ENCODE data around the gene TUBGCP3.

TUBGCP3 gene

DNA sequence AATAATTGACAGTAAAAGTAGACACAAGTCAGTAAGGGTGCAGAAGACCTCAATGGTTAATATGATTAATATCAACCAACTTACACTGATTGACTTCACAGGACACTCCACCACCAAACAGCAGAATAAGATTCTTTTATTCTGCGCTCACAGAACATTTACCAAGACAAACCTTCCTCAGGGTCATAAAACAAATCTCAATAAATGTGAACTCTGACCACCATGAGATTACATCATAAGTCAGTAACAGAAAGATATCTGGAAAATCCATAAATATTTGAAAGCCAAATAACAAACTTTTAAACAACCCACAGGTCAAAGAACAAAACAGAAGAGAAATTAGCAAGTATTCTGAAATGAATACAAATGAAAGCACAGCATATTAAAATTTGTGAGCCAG, 112.1 kb downstream of the TUBGCP3 start:
- DNase-seq: no peak

DNA sequence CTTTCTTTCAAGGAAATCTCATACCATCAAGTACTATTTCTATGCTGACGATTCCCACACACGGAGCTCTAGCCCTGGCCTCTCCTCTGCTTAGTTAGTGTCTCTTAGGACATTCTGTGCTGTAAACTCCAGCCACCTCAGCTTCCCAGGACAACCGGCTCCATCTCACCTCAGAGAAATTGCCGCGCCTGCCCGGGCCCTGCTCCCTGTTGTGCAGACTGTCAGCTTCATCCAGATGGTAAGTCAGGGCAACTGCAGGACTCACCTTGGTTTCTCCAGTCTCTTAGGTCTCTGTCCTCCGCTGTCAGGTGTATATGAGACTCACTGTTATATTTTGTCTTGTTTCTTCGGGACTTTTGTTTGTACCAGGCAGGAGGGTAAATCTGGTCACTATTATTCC, 113.1 kb downstream of the TUBGCP3 start:
- DNase-seq: no peak

DNA sequence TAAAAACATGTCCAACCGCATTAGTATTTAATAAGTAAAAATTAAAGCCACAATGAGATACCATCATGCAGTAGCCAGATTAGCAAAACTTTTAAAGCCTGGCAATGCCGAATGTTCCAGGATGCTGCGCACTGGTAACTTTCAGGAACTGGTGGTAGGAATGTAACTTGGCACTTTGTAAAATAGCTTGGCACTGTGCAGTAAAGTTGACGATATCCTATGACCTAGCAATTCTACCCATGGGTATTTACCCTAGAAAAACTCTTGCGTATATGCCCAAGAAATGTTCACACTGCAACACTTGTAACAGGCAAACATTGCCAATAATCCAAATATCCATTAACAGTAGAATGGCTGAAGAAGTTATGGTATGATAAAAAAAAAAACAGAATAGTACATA, 114.1 kb downstream of the TUBGCP3 start:
- no peak for DNase-seq

DNA sequence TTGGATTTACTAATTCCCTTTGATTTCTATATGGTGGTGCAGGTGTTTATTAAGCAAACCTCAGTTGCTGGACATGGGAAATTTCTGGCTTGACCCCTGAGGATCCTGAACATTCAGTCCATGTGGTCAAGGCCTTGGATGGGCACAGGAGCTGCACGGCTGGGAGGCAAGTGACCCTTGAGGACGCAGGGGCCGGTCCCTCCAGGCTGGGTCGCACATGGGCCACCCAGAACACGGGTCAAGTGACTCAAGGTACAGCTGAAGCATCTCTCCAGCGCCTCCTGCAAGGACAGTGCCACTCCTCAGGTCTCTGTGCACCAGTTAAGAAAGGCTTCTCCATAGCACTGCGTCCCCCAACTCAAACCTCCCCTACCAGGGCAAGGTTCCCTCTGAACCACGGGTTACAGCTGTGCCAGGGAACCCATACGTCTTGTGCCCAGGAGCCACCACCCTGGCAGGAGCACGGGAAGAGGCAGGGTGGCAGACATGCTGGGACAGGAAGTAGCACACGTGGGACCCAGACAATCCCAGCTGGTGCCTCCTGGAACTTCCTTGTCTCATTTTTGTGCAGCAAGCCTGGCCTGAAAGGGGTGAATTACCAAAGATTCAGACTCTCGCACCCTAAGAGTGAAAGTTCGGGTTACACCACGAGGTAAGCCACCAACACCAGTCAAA, 118.7 kb downstream of the TUBGCP3 start:
- DNase-seq: no peak

DNA sequence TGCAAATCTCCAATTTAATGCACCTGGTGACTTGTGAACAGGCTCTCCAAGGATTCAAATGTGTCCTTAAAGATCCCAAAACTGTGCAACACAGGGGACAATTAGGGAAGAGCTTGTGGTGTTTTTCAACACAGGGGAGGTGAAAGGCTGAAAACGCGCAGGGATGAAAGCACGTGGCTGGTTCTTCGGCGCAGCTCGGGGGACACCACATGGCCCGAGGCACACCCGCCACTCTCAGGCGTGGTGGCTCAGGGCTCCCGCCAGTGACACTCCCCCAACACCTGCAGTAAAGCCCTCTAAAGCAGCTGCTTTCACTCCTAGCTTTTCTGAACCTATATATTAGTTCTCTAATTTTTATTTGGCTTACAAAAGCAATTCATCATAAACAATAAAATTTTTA, 119.9 kb downstream of the TUBGCP3 start:
- no peak for DNase-seq

DNA sequence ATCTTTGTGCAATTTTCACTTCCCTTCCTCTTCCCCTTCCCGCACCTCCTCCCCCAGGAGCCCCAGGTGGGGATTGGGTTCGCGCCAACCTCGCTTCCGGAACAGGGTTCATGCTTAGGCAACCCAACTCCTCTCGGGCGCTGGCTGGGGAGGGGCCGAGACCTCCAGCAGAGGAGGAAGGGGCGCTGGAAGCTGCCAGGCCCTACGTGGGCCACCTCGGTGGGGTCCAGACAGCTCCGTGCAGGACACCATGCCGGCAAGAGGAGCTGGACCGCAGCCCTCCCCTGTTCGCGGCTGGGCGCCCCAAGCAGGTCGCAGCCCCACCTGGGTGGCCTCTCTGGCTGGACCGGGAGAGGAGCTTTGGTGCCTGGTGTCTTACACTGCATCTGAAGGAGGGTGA, 120.7 kb downstream of the TUBGCP3 start:
- DNase-seq: no peak

DNA sequence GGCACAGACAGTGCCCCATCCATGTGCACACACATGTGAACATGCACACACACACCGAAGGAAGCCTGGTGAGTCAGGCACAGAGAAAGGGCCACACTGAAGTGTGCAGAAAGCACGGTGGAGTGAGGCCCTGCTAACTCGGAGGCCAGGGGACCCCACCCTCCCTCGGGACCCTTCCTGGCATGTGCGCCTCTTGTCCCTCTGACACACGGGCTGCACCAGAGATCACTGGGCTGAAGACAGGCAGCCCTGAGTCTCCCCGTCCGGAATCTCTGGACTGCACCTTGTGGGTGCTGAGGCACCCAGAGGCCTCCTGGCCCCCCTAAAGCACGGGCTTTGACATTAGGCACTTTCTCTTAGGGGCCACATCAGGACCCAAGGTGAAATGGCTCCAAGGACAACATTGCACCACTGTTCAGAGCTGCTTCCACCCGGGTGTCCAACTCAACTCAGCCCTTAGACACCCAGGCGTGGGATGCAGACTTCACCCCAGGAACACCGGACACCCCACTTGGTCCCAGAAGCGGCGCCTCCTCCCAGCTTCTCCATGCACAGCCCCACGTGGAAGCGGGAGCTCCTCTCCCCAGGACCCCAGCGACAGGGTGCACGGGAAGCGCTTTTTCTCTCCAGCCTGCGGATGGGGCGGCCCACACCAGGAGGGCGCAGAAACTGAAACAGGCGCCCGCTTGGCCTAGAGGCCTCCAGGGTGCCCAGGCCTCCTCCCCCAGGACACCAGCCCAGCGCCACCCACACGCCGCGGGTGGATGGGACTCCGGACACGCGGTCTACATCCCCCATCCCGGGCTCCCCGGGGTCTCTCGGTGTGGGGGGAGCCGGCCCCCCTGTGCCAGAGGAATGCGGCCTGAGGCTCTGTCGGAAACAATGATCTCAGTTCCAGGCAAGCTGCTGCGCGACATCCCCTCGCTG, 121.6 kb downstream of the TUBGCP3 start:
- no peak for DNase-seq

DNA sequence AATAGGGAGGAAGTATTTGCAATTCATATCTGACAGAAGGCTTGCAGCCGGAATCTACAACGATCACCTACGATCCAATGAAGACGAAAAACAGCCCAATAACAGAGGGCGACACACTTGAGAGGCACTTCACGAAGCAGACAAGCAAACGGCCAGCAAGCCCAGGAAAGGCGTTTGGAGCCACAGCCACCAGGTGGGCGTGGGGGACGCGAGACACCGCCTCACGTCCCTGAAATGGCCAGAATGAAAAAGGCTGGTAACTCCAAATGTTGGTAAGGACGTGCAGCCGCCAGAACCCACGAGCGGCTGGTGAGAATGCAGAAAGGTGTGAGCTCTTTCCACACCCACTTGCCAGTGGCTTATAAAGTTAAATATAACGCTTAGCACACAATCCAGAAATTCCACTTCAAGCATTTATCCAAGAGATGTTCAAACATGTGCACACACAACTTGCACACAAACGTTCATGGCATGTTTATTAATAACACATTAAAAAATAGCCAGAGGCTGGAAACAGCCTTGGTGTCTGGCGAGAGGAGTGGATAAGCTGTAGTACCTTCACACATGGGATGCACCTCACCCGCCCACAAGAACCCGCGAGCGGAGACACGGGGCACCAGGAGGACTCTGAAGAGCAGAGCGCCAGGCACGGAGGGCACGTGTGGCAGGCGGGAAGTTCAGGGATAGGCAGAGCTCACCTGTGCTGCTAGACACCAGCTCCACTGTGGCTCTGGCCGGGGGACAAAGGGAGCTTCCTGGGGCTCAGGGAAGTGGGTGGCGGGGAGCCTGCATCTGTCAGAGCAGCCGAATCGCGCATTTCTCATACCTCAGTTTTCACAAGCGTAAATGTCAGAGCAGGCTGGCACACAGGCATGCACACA, 122.5 kb downstream of the TUBGCP3 start:
- DNase-seq: no peak

DNA sequence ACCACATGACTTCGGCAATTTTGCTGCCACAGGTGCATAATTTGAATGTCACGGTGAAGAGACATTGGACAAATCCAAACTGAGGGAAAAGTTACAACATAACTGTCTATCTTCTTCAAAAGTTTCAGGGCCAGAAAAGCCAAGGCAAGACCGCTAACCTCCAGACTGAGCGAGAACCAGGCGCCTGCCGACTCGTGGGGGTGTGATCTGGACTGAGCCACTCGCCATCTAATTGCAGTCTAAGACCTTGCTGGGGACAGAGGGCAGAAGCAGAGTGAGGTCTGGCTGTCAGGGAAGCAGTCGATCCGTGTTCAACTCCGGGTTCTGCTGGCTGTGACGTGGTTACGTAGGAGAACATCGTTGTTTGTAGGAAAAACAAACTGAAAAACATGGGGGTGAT, 123.2 kb downstream of the TUBGCP3 start:
- no peak for DNase-seq

DNA sequence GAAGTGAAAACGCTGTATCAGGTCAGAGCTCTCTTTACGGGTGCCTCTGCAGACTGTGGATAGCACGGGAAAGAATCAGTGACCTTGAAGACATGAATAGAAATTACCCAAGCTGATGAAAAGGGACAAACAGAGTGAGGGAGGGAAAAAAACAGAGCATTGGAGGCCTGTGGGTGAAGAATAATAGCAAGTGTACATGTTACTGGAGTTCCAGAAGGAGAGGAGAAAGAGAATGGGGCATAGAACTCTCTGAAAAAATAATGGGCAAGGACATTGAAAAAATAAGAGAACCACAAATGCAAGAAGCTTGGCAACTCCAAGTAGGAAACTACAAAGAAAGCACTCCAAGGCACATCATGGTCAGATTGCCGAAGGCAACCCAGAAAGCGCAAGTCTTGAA, 125.5 kb downstream of the TUBGCP3 start:
- DNase-seq: no peak

DNA sequence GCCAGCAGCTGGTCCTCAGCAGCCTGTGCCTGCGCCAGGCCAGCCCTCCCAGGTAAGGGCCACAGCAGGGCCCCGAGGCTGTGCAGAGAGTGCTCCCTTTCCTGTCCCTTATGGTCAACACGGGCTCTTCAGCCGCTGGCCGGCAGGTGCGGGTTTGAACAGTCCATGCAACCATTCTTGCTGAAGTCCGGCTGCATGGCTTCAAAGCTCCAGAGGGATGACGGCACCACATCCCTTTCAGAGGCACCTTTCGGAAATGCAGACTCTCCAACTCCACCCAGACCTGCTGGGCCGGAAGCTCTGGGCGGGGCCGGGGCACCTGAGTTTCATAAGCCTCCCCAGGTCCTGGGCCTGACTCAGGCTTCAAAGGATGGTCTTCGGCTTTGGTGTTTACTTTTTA, 130.5 kb downstream of the TUBGCP3 start:
- no peak for DNase-seq

DNA sequence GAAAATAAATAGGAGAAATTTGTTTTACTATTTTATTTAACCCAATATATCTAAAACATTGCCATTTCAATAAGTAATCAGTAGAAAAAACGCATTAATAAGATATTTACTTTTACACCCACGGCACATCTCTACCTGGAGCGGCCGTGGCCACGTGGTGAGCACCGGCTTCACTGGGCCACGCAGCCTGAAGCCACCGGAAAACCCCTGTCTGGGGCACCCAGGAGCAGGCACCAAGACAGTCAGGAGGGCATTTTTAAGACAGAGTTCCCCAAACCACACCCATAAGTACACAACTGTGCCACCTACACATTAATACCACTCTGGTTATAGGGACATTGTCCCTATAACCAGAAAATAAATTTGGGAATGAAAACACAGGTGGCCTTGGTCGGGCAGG, 130.9 kb downstream of the TUBGCP3 start:
- no peak for DNase-seq

DNA sequence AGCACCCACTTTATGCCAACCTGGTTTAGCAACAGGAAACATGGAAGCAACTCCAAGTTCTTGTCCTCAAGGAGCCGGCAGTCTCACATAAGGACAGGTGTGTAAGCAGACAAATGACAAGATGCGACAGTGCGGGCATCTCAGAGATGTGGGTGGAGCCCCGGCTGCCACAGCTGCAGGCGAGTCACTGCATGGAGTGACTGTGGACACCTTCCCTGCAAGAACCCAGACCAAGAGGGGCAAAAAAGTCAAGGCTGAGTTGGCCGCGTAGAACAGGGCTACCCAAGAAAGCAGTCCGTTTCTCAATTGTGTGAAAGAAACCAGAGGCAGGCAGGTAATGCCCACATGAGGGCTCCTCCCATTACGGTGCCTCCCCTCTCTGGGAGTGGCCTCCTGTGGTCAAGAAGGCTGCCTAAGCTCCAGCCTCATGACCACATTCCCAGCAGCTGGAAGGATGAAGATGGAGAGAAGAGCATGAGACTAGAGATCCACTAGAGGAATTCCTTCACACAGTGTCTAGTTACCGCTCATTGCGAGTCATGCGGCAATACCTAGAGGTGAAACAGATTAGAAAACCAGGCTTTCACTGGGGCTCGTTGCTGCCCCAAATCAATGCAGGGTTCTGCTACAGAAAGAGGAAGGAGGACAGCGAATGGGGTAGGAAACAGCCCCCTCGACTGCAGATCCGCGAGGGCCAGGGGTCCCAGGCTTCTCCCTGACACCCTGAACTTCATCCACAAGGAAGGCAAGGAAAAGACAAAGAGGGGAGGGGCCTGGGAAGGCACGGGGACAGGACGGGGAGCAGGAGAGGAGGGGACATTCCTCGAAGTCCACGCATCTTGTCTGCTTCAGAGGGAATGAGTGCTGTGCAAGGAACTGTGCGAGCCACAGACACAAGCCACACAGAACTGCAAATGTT, 131.6 kb downstream of the TUBGCP3 start:
- DNase-seq: no peak

DNA sequence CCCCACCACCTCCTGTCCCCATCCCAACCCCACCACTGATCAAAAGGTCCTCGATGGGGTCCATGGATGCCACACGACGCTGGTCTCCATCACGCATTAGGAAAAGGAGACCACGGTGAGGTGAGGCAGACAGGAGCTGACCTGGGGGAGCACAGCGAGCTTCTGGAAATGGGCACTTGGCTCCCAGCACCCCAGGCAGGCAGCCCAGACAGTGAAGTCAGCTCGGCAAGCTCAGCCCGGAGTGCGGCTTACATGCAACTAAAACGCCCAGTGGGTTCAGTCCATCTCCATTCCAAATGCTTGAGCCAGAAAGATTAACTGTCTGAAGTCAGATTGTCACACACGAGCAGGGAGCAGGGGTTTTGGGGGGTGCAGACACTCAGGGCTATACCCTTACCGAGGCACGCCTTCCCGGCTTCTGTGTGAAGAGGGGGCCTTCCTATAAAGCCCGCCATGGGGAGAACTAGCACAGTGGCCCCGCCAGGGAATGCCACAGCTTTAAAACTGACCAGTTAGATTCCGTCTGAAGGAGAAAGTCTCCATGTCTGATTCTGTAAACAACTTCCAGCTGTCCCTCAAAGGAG, 132.4 kb downstream of the TUBGCP3 start:
- no peak for DNase-seq

DNA sequence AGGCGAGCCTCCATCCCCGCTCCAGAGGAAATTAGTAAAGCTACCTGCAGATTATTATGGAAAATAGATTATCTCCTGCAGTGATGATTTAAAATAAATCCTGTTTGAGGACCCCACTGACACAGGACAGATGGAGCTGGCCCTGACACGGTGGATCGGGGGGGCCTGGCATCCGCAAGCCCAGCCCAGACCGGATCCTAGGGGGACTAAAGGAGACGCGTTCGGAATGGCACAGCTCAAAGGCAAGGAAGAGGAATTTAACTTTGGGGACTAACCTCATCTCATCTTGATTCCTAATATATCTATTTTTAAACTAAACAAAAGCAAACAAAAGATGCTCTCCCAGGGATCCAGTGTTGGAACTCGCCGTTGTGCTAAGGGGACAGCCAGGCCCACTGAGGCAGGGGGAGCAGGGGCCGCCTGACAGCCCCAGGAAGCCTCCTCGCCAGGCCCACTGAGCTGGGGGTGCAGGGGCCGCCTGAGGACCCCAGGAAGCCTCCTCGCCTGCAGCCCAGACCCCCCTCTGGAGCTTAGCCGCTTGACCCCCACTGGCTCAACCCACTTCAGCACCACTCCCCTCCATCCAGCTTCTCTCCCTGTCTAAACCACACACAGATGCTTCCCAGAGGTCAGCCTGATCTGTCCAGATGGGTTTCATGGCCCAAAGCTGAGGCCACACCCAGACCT, 133.2 kb downstream of the TUBGCP3 start:
- no peak for DNase-seq

DNA sequence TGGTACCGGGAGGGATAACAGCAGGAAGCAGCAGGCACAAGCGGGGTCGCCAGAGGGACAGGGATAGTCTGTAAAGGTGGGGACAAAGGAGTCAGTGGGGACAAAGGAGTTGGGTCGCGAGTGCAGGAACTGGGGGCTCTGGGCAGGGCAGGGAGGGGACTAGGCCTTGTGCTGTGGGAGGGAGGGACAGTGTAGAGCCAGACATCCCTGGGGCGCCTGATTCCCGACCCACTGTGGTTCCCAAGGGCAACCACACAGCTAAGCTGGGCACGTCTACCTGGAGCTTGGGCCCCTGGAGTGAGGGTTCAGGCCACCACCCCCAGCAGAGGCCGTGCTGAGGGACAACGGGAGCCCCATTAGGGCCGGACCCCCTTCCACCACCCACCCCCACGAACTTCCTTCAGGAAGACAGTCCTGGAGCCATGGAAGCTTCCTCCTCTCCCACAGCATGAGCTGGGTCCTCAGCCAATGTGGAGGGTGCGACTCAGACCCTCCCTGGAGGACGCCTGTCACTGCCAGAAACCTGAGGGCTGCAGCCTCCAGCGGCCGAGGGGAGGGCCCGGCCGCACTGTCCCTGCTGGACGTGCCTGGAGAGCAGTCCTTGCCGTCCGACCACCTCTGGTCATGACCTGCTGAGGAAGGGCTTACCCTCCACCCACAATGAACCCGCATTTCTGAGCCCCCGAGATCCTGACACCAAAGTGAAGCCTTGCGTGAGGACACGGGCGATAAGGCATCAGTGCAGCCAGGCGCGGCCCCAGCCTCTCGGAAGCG, 133.9 kb downstream of the TUBGCP3 start:
- DNase-seq: no peak

DNA sequence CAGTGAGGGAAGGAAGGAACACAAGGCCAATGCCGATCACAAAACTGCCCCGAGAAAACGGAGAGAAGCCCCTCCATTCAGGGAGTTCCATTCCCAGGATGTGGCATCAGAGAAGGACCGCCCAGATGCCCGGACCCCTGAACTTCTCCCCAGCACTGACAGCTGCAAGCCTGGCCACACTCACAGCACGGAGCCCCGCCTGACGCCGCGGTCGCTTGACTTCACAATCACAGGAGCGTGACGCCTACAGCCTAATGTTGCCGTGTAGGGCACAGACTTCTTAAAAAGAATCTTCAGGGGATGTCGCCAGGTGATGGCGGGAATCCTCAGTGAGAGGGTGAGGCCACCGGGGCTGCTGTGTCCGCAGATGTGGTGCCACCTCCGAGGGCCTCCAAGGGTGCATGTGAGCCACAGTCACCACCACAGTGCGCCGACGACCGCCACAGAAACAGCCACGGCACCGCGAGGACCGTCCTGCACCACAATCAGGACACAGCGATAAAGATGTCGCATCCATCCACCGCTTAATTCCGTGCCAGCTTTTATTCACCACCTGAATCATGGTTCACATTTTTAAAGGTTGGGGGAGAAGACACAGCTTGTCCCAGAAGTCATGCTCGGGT, 134.6 kb downstream of the TUBGCP3 start:
- DNase-seq: no peak

DNA sequence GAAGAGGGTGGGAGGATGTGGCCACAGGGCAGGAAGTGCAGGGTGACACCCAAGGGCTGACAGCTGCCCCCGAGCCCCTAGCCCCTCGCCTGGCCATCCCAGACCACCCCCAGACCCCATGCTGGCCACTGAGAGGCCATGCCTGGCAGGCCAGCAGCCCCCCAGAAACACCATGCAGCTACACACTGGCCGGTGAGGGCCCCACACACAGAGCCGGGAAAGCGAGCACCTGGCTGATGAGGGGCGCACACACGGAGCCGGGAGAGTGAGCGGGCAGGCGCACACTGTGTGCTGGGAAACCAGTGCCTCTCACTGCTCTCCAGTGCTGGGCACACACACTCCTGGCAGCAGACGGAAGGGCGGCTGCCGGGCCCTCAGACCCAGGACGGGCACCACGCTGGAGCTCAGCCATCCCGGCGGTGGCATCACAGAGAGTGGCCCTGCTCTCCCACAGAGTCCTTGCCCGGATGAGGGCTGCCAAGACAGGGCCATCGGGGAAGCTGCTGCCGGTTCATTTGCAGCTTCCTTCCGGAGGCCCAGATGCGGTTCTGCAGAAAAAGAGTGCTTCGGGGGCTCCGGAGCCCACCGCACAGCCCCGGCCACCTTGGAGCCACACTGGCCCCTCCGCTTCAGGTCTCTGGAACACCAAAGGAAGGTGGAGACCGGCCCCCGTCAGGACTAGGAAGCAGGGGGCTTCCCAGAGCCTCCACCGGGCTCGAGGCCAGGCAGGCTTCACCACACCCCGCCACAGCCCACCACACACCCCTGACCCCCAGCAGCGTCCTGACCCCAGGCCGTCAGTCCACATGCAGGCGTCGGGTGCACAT, 135.4 kb downstream of the TUBGCP3 start:
- DNase-seq: no peak

Measured in NCI-H2107 (cell line).